Measurements from ENCODE around the gene NOXA1.

NOXA1 gene

DNA sequence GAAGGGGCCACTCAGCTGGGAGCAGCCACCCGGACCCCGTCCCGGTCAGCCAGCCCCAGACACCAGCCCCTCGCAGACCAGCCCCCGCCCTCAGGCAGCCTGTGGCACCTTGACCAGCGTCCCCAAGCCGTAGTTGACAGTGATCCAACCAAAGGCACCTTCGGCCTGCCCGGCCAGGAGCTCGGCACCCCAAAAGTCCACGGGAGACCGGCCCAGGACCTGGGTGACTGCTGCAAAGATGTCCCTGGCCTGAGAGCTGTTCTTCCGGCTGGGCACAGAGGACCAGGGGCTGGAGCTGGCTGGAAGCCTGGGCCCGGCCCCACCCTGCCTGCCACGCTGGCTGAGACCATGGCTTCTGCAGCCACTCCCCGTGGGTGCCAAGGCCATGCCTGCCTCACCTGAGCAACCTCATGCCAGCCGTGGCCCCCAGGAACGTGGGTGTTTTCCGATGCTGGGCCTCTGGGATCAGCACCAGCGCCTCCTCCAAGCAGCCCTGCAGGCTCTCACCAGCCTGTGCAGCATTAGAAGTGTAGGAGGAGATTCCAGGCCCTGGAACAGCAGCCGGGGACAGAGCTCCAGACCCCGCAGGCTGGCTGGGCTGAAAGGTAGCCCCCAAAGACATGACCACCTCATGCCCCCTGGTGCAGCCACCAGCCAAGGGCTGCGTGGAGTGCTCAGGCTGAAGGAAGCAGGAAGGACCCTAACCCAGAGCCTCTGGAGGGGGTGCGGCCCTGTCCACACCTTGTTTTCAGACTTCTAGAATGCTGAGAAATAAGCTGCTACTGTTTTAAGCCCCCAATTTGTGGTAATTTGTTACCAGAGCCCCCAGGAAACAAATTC lies 13.8 kb downstream of the NOXA1 start:
- no CpG with 5 or more reads among the region's 24 CpGs for WGBS, 2 donors (ENCODE audit: extremely low coverage in 2 of 2, insufficient read length in 2 of 2, insufficient replicate concordance in 1 of 2)
- Histone ChIP-seq H3K4me2 (ENCODE audit: insufficient read depth, low read length, poor library complexity, severe bottlenecking) (no peak overlapping the region), H3K23ac (ENCODE audit: low read depth, low read length, poor library complexity) (peak overlapping the region; percentile 89), H4K91ac (ENCODE audit: low read depth, low read length, poor library complexity) (no peak overlapping the region), H3K14ac (ENCODE audit: low read length) (peak overlapping the region; percentile 17), H3K4me3 (ENCODE audit: low read length in 2 of 2) (no peak overlapping the region), H3K18ac (ENCODE audit: low read length) (peak overlapping the region; percentile 64), H3K9me3 (replicated peaks in 1 of 2; ENCODE audit: control insufficient read depth in 2 of 2, insufficient read depth in 1 of 2, low read depth in 1 of 2, low read length in 2 of 2) (no peaks in the 10 kb centered on the region), H2AK5ac (ENCODE audit: low read depth, low read length) (peak overlapping the region; percentile 32), H3K27me3 (ENCODE audit: control insufficient read depth in 3 of 3, insufficient read depth in 3 of 3, low read depth in 1 of 3, low read length in 3 of 3) (peaks cover 0 to 11% (median 2%) of the 10 kb centered on the region in 3 experiments), H3K79me1 (ENCODE audit: low read depth, low read length) (peaks cover 2% of the 10 kb centered on the region), H3K4me1 (ENCODE audit: control insufficient read depth in 2 of 2, insufficient read depth in 1 of 2, low read depth in 1 of 2, low read length in 2 of 2) (peaks cover 2% of the 10 kb centered on the region in 2 donors), H2BK5ac (ENCODE audit: low read length) (peak overlapping the region; percentile 82), H3K9ac (ENCODE audit: low read depth, low read length, poor library complexity) (no peak overlapping the region), H2BK12ac (ENCODE audit: low read length) (peak overlapping the region; percentile 58), H3K27ac (replicated peaks; ENCODE audit: low read length) (no peak overlapping the region), H2BK15ac (ENCODE audit: low read length) (peak overlapping the region; percentile 75), H2AFZ (ENCODE audit: low read length) (no peak overlapping the region), H3K36me3 (replicated peaks in 1 of 2; ENCODE audit: control insufficient read depth in 2 of 2, insufficient read depth in 2 of 2, low read length in 2 of 2) (no peaks in the 10 kb centered on the region), H2BK120ac (ENCODE audit: low read depth, low read length) (no peak overlapping the region), H3K4ac (ENCODE audit: low read length) (no peak overlapping the region), H4K8ac (ENCODE audit: low read depth, low read length) (no peak overlapping the region)
- DNase-seq (ENCODE audit: low spot score) = no peak

DNA sequence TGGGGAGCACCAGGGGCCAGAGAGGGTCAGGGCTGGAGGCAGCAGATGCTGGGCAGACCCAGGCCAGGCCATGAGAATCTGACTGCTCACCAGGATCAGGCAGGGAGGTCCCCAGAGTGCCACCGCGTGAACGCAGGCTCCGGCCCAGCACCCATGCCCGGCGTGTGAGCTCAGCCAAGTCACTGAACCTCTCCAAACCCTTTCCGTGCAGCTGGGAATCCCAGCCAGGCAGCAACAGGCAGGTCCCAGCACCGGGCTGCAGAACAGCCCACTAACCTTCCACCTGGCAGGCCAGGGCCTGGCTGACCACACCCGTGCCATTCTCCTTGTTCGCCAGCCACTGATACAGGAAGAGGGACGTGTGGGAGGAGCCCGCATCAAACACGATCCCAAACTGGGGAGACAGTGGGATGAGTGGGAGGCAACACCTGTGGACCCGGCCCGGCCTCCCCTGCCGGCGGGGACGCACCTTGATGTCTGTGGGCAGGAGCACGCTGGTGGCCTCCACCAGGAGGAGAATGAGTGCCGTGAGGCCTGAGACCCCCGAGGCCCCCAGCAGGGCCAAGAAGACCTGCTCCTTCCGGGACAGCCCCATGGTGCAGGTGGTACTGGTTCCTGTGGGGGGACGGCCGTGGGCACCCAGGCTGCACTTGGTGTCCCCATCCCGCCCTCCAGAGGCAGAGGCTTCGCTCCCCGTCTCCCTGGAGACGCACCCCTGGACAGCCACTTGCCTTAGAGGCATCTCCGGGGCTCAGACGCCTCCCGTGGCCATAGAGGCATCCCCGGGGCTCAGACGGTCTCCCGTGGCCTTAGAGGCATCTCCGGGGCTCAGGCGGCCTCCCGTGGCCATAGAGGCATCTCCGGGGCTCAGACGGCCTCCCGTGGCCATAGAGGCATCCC lies 14.7 kb downstream of the NOXA1 start:
- peak overlapping the region; percentile 73 for H3K23ac ChIP-seq (ENCODE audit: low read depth, low read length, poor library complexity)
- peak overlapping the region; percentile 53 for H4K91ac ChIP-seq (ENCODE audit: low read depth, low read length, poor library complexity)
- H3K9ac ChIP-seq (ENCODE audit: low read depth, low read length, poor library complexity) = no peak overlapping the region
- H3K36me3 ChIP-seq (replicated peaks in 1 of 2; ENCODE audit: control insufficient read depth in 2 of 2, insufficient read depth in 2 of 2, low read length in 2 of 2) = no peaks in the 10 kb centered on the region
- peaks cover 2% of the 10 kb centered on the region for H3K79me1 ChIP-seq (ENCODE audit: low read depth, low read length)
- no peak overlapping the region for H2BK12ac ChIP-seq (ENCODE audit: low read length)
- no peak overlapping the region for H3K4ac ChIP-seq (ENCODE audit: low read length)
- peak overlapping the region; percentile 65 for H4K8ac ChIP-seq (ENCODE audit: low read depth, low read length)
- no peak overlapping the region for H2BK120ac ChIP-seq (ENCODE audit: low read depth, low read length)
- no CpG with 5 or more reads among the region's 40 CpGs for WGBS, 2 donors (ENCODE audit: extremely low coverage in 2 of 2, insufficient read length in 2 of 2, insufficient replicate concordance in 1 of 2)
- peak overlapping the region in 1 of 2 donors; percentile 64 for H3K4me3 ChIP-seq (ENCODE audit: low read length in 2 of 2)
- H3K9me3 ChIP-seq (replicated peaks in 1 of 2; ENCODE audit: control insufficient read depth in 2 of 2, insufficient read depth in 1 of 2, low read depth in 1 of 2, low read length in 2 of 2) = no peaks in the 10 kb centered on the region
- peaks cover 0 to 15% (median 4%) of the 10 kb centered on the region in 3 experiments for H3K27me3 ChIP-seq (ENCODE audit: control insufficient read depth in 3 of 3, insufficient read depth in 3 of 3, low read depth in 1 of 3, low read length in 3 of 3)
- H2BK15ac ChIP-seq (ENCODE audit: low read length) = no peak overlapping the region
- peak overlapping the region; percentile 56 for H3K14ac ChIP-seq (ENCODE audit: low read length)
- no peak for DNase-seq (ENCODE audit: low spot score)
- no peak overlapping the region for H2AFZ ChIP-seq (ENCODE audit: low read length)
- no peak overlapping the region for H2BK5ac ChIP-seq (ENCODE audit: low read length)
- no peak overlapping the region for H3K18ac ChIP-seq (ENCODE audit: low read length)
- no peak overlapping the region for H3K27ac ChIP-seq (replicated peaks; ENCODE audit: low read length)
- no peak overlapping the region for H3K4me2 ChIP-seq (ENCODE audit: insufficient read depth, low read length, poor library complexity, severe bottlenecking)
- peaks cover 2 to 3% of the 10 kb centered on the region in 2 donors for H3K4me1 ChIP-seq (ENCODE audit: control insufficient read depth in 2 of 2, insufficient read depth in 1 of 2, low read depth in 1 of 2, low read length in 2 of 2)
- H2AK5ac ChIP-seq (ENCODE audit: low read depth, low read length) = peak overlapping the region; percentile 84

DNA sequence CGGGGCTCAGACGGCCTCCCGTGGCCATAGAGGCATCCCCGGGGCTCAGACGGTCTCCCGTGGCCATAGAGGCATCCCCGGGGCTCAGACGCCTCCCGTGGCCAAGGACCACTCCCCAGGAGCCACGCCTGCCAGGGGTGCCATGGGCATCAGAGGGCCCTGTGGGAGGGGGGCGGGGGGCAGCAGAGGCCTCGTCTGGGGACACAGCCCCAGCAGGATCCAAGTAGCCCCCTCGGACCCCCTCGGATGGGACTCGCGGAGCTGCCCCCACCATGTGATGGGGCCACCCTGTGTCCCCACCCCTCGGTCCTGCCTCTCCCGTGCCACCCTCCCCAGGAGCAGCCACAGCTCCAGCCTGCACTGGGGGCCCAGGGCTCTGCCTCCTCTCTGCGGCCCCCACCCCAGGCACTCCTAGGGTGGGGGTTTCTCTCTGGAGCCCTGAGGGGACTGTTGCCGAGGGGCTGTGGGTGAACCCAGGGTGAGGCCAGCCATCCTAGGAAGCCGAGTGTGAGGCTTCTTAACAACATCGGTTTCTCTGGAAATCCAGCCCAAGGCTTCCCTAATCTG lies 15.5 kb downstream of the NOXA1 start:
- Histone ChIP-seq H2AFZ (ENCODE audit: low read length) (no peak overlapping the region), H3K4me3 (ENCODE audit: low read length in 2 of 2) (no peak overlapping the region), H2BK5ac (ENCODE audit: low read length) (peak overlapping the region; percentile 24), H2BK15ac (ENCODE audit: low read length) (no peak overlapping the region), H3K27ac (replicated peaks; ENCODE audit: low read length) (no peak overlapping the region), H2BK12ac (ENCODE audit: low read length) (peak overlapping the region; percentile 58), H3K79me1 (ENCODE audit: low read depth, low read length) (no peaks in the 10 kb centered on the region), H3K23ac (ENCODE audit: low read depth, low read length, poor library complexity) (no peak overlapping the region), H2BK120ac (ENCODE audit: low read depth, low read length) (no peak overlapping the region), H4K91ac (ENCODE audit: low read depth, low read length, poor library complexity) (peak overlapping the region; percentile 53), H4K8ac (ENCODE audit: low read depth, low read length) (no peak overlapping the region), H3K4me2 (ENCODE audit: insufficient read depth, low read length, poor library complexity, severe bottlenecking) (no peak overlapping the region), H3K36me3 (replicated peaks in 1 of 2; ENCODE audit: control insufficient read depth in 2 of 2, insufficient read depth in 2 of 2, low read length in 2 of 2) (no peaks in the 10 kb centered on the region), H3K9ac (ENCODE audit: low read depth, low read length, poor library complexity) (no peak overlapping the region), H3K4me1 (ENCODE audit: control insufficient read depth in 2 of 2, insufficient read depth in 1 of 2, low read depth in 1 of 2, low read length in 2 of 2) (peaks cover 2 to 3% of the 10 kb centered on the region in 2 donors), H2AK5ac (ENCODE audit: low read depth, low read length) (peak overlapping the region; percentile 84), H3K4ac (ENCODE audit: low read length) (no peak overlapping the region), H3K18ac (ENCODE audit: low read length) (no peak overlapping the region), H3K9me3 (replicated peaks in 1 of 2; ENCODE audit: control insufficient read depth in 2 of 2, insufficient read depth in 1 of 2, low read depth in 1 of 2, low read length in 2 of 2) (no peaks in the 10 kb centered on the region), H3K14ac (ENCODE audit: low read length) (no peak overlapping the region), H3K27me3 (ENCODE audit: control insufficient read depth in 3 of 3, insufficient read depth in 3 of 3, low read depth in 1 of 3, low read length in 3 of 3) (peaks cover 0 to 15% (median 4%) of the 10 kb centered on the region in 3 experiments)
- no CpG with 5 or more reads among the region's 22 CpGs for WGBS, 2 donors (ENCODE audit: extremely low coverage in 2 of 2, insufficient read length in 2 of 2, insufficient replicate concordance in 1 of 2)
- DNase-seq (ENCODE audit: low spot score) = no peak
